Keratinocyte (primary cell): ENCODE measurements around the gene DCBLD2. TPM values are rescaled to one million over a fixed set of nuclear protein-coding genes. Genes with fewer than 3 reads are reported as not detected.
"Not testable (repeated sequence)": the region's sequence is repeated elsewhere in the genome, so short reads cannot be mapped to it uniquely, and the experiment has no call there.

Experiments
- DNase-seq: peaks from one replicate; pipeline ENCODE4 v3.0.0-alpha.2; 2011; ENCODE audit warnings: low read depth, missing footprints, low spot score
- FAIRE-seq: peaks from 2 replicates; lab custom pipeline; 2011; peaks lifted over from hg19 to GRCh38; lab: Jason Lieb, UNC
- H2AFZ ChIP-seq: 2 replicates; pipeline ENCODE4 v1.6.0; 2012; ENCODE audit warnings: low read length, control low read depth, inconsistent platforms; ENCODE audit not compliant: control insufficient read depth
- H3K27ac ChIP-seq: 2 replicates; pipeline ENCODE4 v1.5.1; 2011; ENCODE audit warnings: low read length; ENCODE audit not compliant: control insufficient read depth, insufficient read depth
- H3K27me3 ChIP-seq: 3 replicates; pipeline ENCODE4 v1.6.0; 2011; ENCODE audit warnings: low read length; ENCODE audit not compliant: control insufficient read depth, insufficient read depth; ENCODE audit errors: extremely low read depth
- H3K36me3 ChIP-seq, 2 experiments: 2 replicates in 1 of 2; 3 replicates in 1 of 2; pipeline ENCODE4 v1.5.1; 2011; ENCODE audit warnings: low read length in 2 of 2, mild to moderate bottlenecking in 1 of 2; ENCODE audit not compliant: control insufficient read depth in 2 of 2, insufficient read depth in 2 of 2; ENCODE audit errors: extremely low read depth in 1 of 2
- H3K4me1 ChIP-seq: 3 replicates; pipeline ENCODE4 v1.5.1; 2011; ENCODE audit warnings: low read length; ENCODE audit not compliant: control insufficient read depth, insufficient read depth; ENCODE audit errors: extremely low read depth
- H3K4me2 ChIP-seq: 3 replicates; pipeline ENCODE4 v1.6.0; 2011; ENCODE audit warnings: low read depth, low read length; ENCODE audit not compliant: control insufficient read depth, insufficient read depth; ENCODE audit errors: extremely low read depth
- H3K4me3 ChIP-seq, 3 experiments: fragments of 200-600 bp in 1 of 3; sonication (generic) in 1 of 3; 2 replicates in 2 of 3; 3 replicates in 1 of 3; pipeline ENCODE4 v1.5.1; 2011 to 2016; ENCODE audit warnings: low read length in 3 of 3, mild to moderate bottlenecking in 3 of 3, control low read depth in 2 of 3, inconsistent platforms in 1 of 3, low read depth in 1 of 3, mixed read lengths in 1 of 3, mixed run types in 1 of 3, moderate library complexity in 1 of 3; ENCODE audit not compliant: control insufficient read depth in 2 of 3, insufficient read depth in 2 of 3; ENCODE audit errors: extremely low read depth in 1 of 3
- H3K79me2 ChIP-seq: 2 replicates; pipeline ENCODE4 v1.6.0; 2012; ENCODE audit warnings: low read length; ENCODE audit not compliant: control insufficient read depth, insufficient read depth
- H3K9ac ChIP-seq: 3 replicates; pipeline ENCODE4 v1.6.0; 2011; ENCODE audit warnings: low read length; ENCODE audit not compliant: control insufficient read depth, insufficient read depth; ENCODE audit errors: extremely low read depth
- H3K9me1 ChIP-seq: 3 replicates; pipeline ENCODE4 v1.6.0; 2011; ENCODE audit warnings: low read length; ENCODE audit not compliant: control insufficient read depth, insufficient read depth; ENCODE audit errors: extremely low read depth
- H3K9me3 ChIP-seq: 2 replicates; pipeline ENCODE4 v1.5.1; 2012; ENCODE audit warnings: low read depth, low read length; ENCODE audit not compliant: control insufficient read depth
- H4K20me1 ChIP-seq: 3 replicates; pipeline ENCODE4 v1.6.0; 2011; ENCODE audit warnings: low read length; ENCODE audit not compliant: control insufficient read depth, insufficient read depth; ENCODE audit errors: extremely low read depth
- CTCF ChIP-seq, 3 experiments: IDR thresholded peaks in 1 of 3; conservative IDR thresholded peaks in 1 of 3; optimal IDR thresholded peaks in 1 of 3; 2 replicates in 2 of 3; 3 replicates in 1 of 3; pipeline versions ENCODE3 to v1.5.1; 2011; ENCODE audit warnings: low read length in 3 of 3, mild to moderate bottlenecking in 3 of 3, moderate library complexity in 2 of 3, control low read depth in 1 of 3, inconsistent platforms in 1 of 3; ENCODE audit not compliant: insufficient read depth in 2 of 3; ENCODE audit errors: extremely low read depth in 1 of 3
- EZH2 ChIP-seq: IDR thresholded peaks from one replicate; pipeline ENCODE4 v1.6.1; 2012; ENCODE audit warnings: inconsistent platforms, mild to moderate bottlenecking, low read length, moderate library complexity
- dilution Hi-C: fragments of 300-500 bp; cut with MboI; formaldehyde crosslinking; loops from one replicate; pipeline ENCODE4 v1.7.0; 2020; ENCODE audit warnings: low sequenced_read_pairs; ENCODE audit not compliant: extremely low pct_ligation_motif_present
- polyA plus RNA-seq, 5 experiments: library from polyadenylated mRNA; depleted of rRNA in 3 of 5; stranded (reverse) in 3 of 5; stranded (forward) in 1 of 5; unstranded in 1 of 5; fragments of >200 nt; gene quantifications; 1 replicate in 1 of 5; 2 replicates in 3 of 5; 3 replicates in 1 of 5; pipeline versions ENCODE4 v1.2.1 to v1.2.3, GENCODE V29; 2011 to 2012; ENCODE audit warnings: missing spikeins in 2 of 5, low read depth in 1 of 5, low replicate concordance in 1 of 5

DCBLD2 gene
- polyA plus RNA-seq, 1 donor (not counting 4 experiments of a cell fraction or from before 2014, with no cell fraction given) = 465 TPM

DNA sequence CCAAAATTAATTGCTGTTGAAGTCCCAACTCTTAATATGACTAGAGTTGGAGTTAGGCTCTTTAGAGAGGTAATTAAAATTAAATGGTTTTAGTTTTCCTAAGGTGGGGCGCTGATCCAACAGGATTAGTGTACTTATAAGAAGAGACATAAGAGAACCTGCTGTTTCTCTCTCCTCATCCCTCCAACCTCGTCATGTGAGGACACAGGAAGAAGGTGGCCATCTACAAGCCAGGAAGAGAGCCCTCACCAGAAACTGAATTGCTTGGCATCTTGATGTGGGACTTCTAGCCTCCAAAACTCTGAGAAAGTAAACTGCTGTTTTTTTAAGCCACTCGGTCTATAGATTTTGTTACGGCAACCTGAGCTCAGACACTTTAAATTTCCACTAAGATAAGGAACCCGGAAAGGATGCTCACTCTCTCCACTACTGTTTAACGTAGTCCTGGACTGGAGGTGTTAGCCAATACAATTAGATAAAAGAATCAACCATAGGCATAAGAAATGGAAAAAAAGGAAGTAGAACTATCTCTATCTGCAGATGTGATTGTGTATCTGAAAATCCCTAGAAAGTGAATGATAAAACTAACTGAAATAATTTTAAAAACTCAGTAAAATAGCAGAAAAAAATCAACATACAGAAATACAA lies 26.8 kb downstream of the DCBLD2 start:
- H2AFZ ChIP-seq = no peak overlapping the region
- peaks cover 100% of the 10 kb centered on the region for H3K79me2 ChIP-seq
- H3K4me1 ChIP-seq = peaks cover 25% of the 10 kb centered on the region
- TF ChIP-seq CTCF (optimal IDR thresholded peaks at IDR 0.05 in 1 of 3, IDR thresholded peaks at IDR 0.05 in 1 of 3, conservative IDR thresholded peaks at IDR 0.05 in 1 of 3; ENCODE audit: extremely low read depth in 1 of 3, insufficient read depth in 2 of 3, low read length in 3 of 3) (no peak), EZH2 (no peak)
- H3K9me1 ChIP-seq = no peaks in the 10 kb centered on the region
- no peak overlapping the region for H3K4me3 ChIP-seq
- no peak for DNase-seq
- H3K9ac ChIP-seq = no peak overlapping the region
- dilution Hi-C loops = no loop called here
- H4K20me1 ChIP-seq = peaks cover 20% of the 10 kb centered on the region
- H3K36me3 ChIP-seq = peaks cover 16 to 43% of the 10 kb centered on the region in 2 experiments
- no peak overlapping the region for H3K27ac ChIP-seq
- no peak overlapping the region for H3K4me2 ChIP-seq
- FAIRE-seq = no peak
- no peaks in the 10 kb centered on the region for H3K27me3 ChIP-seq
- no peaks in the 10 kb centered on the region for H3K9me3 ChIP-seq

- no peaks in the 10 kb centered on the region for H3K4me1 ChIP-seq
- no peaks in the 10 kb centered on the region for H3K9me1 ChIP-seq
- H3K27ac ChIP-seq = no peak overlapping the region
- FAIRE-seq = no peak
- H3K4me2 ChIP-seq = no peak overlapping the region
- dilution Hi-C loops = no loop called here
- DNase-seq = no peak
- peaks cover 1 to 11% of the 10 kb centered on the region in 2 experiments for H3K36me3 ChIP-seq
- H2AFZ ChIP-seq = no peak overlapping the region
- peaks cover 83% of the 10 kb centered on the region for H3K79me2 ChIP-seq
- no peak overlapping the region for H3K9ac ChIP-seq
- H3K27me3 ChIP-seq = no peaks in the 10 kb centered on the region
- H3K9me3 ChIP-seq = no peaks in the 10 kb centered on the region
- no peak for TF ChIP-seq EZH2
- TF ChIP-seq CTCF (optimal IDR thresholded peaks at IDR 0.05 in 1 of 3, IDR thresholded peaks at IDR 0.05 in 1 of 3, conservative IDR thresholded peaks at IDR 0.05 in 1 of 3; ENCODE audit: extremely low read depth in 1 of 3, insufficient read depth in 2 of 3, low read length in 3 of 3) = no peak
- H3K4me3 ChIP-seq = no peak overlapping the region
- H4K20me1 ChIP-seq = peaks cover 13% of the 10 kb centered on the region
Measured at GRCh38 chr3:98869391-98869790, 32.1 kb downstream of the DCBLD2 start.

GRCh38 chr3:98857971-98858370 lies 43.5 kb downstream of the DCBLD2 start:
- FAIRE-seq, H3K9me3 ChIP-seq, H3K9me1 ChIP-seq, H3K9ac ChIP-seq, H3K27me3 ChIP-seq, H3K4me2 ChIP-seq, DNase-seq, H3K4me3 ChIP-seq, dilution Hi-C loops, H2AFZ ChIP-seq, H3K27ac ChIP-seq: not testable (repeated sequence)
- peaks cover 35% of the 10 kb centered on the region for H4K20me1 ChIP-seq
- peaks cover 11% of the 10 kb centered on the region for H3K4me1 ChIP-seq
- H3K36me3 ChIP-seq = peaks cover 3 to 18% of the 10 kb centered on the region in 2 experiments
- H3K79me2 ChIP-seq = peaks cover 91% of the 10 kb centered on the region

GRCh38 chr3:98857258-98857657 lies 44.2 kb downstream of the DCBLD2 start:
- peaks cover 15% of the 10 kb centered on the region for H3K4me1 ChIP-seq
- H3K9me1 ChIP-seq, H3K27ac ChIP-seq, H2AFZ ChIP-seq, H3K9ac ChIP-seq, H3K4me3 ChIP-seq, H3K9me3 ChIP-seq, dilution Hi-C loops, DNase-seq, FAIRE-seq, H3K27me3 ChIP-seq, H3K4me2 ChIP-seq: not testable (repeated sequence)
- H4K20me1 ChIP-seq = peaks cover 42% of the 10 kb centered on the region
- peaks cover 91% of the 10 kb centered on the region for H3K79me2 ChIP-seq
- peaks cover 3 to 23% of the 10 kb centered on the region in 2 experiments for H3K36me3 ChIP-seq
